Osteoblast (primary cell): ENCODE measurements around the gene ASPSCR1. TPM values are rescaled to one million over a fixed set of nuclear protein-coding genes. Genes with fewer than 3 reads are reported as not detected.
A peak's percentile ranks its signal among the peaks of the same experiment; 100 is the strongest.

Experiments
- DNase-seq: peaks from one replicate; pipeline ENCODE4 v3.0.0; 2011; ENCODE audit warnings: low spot score, mixed read lengths; ENCODE audit not compliant: insufficient read length; ENCODE audit errors: missing footprints
- H2AFZ ChIP-seq: 2 replicates; pipeline ENCODE4 v1.6.0; 2011; ENCODE audit warnings: mild to moderate bottlenecking, low read length
- H3K27ac ChIP-seq: 2 replicates; pipeline ENCODE4 v1.5.1; 2011; ENCODE audit warnings: mild to moderate bottlenecking, low read depth, low read length, moderate library complexity
- H3K27me3 ChIP-seq: 2 replicates; pipeline ENCODE4 v1.6.0; 2012; ENCODE audit warnings: mild to moderate bottlenecking, control low read depth, inconsistent platforms, low read length, moderate library complexity; ENCODE audit not compliant: insufficient read depth
- H3K36me3 ChIP-seq: 2 replicates; pipeline ENCODE4 v1.5.1; 2011; ENCODE audit warnings: mild to moderate bottlenecking, low read length, control low read depth, moderate library complexity; ENCODE audit not compliant: insufficient read depth
- H3K4me1 ChIP-seq: 2 replicates; pipeline ENCODE4 v1.5.1; 2011; ENCODE audit warnings: mild to moderate bottlenecking, low read length, control low read depth, moderate library complexity; ENCODE audit not compliant: insufficient read depth
- H3K4me2 ChIP-seq: 2 replicates; pipeline ENCODE4 v1.6.0; 2011; ENCODE audit warnings: mild to moderate bottlenecking, low read length; ENCODE audit not compliant: insufficient read depth
- H3K4me3 ChIP-seq: fragments of 200-600 bp; sonication (generic); 3 replicates; pipeline ENCODE4 v1.5.1; 2012; ENCODE audit warnings: mild to moderate bottlenecking, low read length, inconsistent platforms; ENCODE audit not compliant: insufficient read depth
- H3K79me2 ChIP-seq: 2 replicates; pipeline ENCODE4 v1.6.0; 2012; ENCODE audit warnings: mild to moderate bottlenecking, low read length, control low read depth, inconsistent platforms; ENCODE audit not compliant: insufficient read depth
- H3K9me3 ChIP-seq: 2 replicates; pipeline ENCODE4 v1.5.1; 2011; ENCODE audit warnings: low read depth, low read length, control low read depth
- H4K20me1 ChIP-seq: 2 replicates; pipeline ENCODE4 v1.6.0; 2012; ENCODE audit warnings: mild to moderate bottlenecking, low read length, control low read depth; ENCODE audit not compliant: insufficient read depth
- CTCF ChIP-seq: IDR thresholded peaks from 2 replicates; pipeline ENCODE4 v1.5.1; 2011; ENCODE audit warnings: mild to moderate bottlenecking, low read depth, low read length, moderate library complexity; ENCODE audit errors: extremely low read depth
- total RNA-seq: library from RNA; depleted of rRNA; stranded (reverse); fragments of >200 nt; gene quantifications from 2 replicates; pipeline ENCODE4 v1.2.3, GENCODE V29; 2012

ASPSCR1 gene
- total RNA-seq, 1 donor = 35.8 TPM

GRCh38 chr17:82058230-82058854 lies 80.9 kb downstream of the ASPSCR1 start:
- no peaks in the 10 kb centered on the region for H3K27me3 ChIP-seq
- peak; percentile 84 for DNase-seq
- peaks cover 3% of the 10 kb centered on the region for H4K20me1 ChIP-seq
- H3K27ac ChIP-seq = no peak overlapping the region
- H3K79me2 ChIP-seq = peaks cover 16% of the 10 kb centered on the region
- peaks cover under 1% of the 10 kb centered on the region for H3K4me1 ChIP-seq
- H2AFZ ChIP-seq = no peak overlapping the region
- peaks cover 46% of the 10 kb centered on the region for H3K36me3 ChIP-seq
- no peaks in the 10 kb centered on the region for H3K9me3 ChIP-seq
- no peak overlapping the region for H3K4me2 ChIP-seq
- TF ChIP-seq CTCF = no peak
- H3K4me3 ChIP-seq = no peak overlapping the region

DNA sequence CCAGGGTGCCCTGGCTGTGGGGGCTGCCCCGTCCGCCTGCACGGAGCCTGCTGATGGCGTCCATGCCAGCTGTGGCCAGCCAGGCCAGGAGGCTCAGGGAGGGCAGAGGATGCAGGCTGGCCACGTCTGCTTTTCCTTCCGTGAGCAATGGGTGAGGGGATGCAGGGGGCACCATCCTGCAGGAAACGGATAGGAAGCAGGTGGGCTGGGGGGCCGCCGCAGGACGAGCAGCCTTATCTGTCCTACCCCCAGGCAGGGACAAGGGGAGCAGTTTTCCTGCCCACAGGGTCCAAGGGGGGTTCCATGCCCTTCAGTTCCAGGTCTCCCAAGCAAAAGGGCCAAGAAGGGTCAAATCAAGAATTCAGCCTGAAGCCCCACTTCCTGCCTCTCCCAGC lies 81.4 kb downstream of the ASPSCR1 start:
- peaks cover 50% of the 10 kb centered on the region for H3K36me3 ChIP-seq
- H4K20me1 ChIP-seq = peaks cover 3% of the 10 kb centered on the region
- H2AFZ ChIP-seq = no peak overlapping the region
- TF ChIP-seq CTCF = no peak
- H3K9me3 ChIP-seq = no peaks in the 10 kb centered on the region
- no peak overlapping the region for H3K27ac ChIP-seq
- H3K79me2 ChIP-seq = peaks cover 16% of the 10 kb centered on the region
- H3K27me3 ChIP-seq = no peaks in the 10 kb centered on the region
- H3K4me3 ChIP-seq = no peak overlapping the region
- peak; percentile 81 for DNase-seq
- no peaks in the 10 kb centered on the region for H3K4me1 ChIP-seq
- H3K4me2 ChIP-seq = no peak overlapping the region

DNA sequence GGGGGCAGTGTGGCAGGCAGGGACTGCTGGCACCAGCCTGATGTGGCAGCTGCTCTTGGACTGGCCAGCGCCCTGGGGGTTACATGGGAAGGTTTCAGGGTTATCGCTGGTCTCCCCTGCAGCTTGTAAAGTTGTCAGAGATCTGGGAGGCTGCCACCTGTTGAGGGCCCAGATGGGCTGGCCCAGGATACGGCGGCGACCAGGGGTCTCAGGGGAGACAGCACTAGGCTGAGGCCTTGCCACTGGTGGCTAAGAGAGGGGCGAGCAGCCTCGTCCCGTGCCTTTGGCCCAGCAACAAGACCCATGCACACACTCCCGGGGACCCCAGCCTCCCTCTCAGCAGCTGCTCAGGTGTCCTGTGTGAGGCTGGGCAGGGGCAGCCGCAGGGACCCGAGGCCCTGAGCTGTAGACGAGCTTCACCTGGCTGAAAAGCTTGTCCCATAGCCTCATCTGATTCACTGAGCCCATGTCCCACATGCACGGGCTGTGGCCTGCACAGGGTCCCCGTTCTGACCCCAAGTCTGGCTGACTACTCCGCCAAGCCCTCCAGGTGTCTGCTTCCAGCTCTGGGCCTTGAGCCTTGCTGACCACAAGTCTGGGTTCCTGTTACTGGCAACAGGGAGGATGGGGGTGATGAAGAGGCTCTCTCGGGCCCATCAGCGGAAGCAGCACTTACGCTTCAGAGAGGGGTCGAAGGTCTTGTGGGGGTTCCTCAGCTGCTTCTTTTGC lies 82.0 kb downstream of the ASPSCR1 start:
- Histone ChIP-seq H3K36me3 (peaks cover 49% of the 10 kb centered on the region), H3K9me3 (no peaks in the 10 kb centered on the region), H3K27ac (no peak overlapping the region), H3K4me2 (no peak overlapping the region), H3K79me2 (peaks cover 16% of the 10 kb centered on the region), H3K27me3 (no peaks in the 10 kb centered on the region), H2AFZ (no peak overlapping the region), H4K20me1 (peaks cover 7% of the 10 kb centered on the region), H3K4me3 (no peak overlapping the region), H3K4me1 (peaks cover 2% of the 10 kb centered on the region)
- no peak for TF ChIP-seq CTCF
- peak; percentile 77 for DNase-seq

DNA sequence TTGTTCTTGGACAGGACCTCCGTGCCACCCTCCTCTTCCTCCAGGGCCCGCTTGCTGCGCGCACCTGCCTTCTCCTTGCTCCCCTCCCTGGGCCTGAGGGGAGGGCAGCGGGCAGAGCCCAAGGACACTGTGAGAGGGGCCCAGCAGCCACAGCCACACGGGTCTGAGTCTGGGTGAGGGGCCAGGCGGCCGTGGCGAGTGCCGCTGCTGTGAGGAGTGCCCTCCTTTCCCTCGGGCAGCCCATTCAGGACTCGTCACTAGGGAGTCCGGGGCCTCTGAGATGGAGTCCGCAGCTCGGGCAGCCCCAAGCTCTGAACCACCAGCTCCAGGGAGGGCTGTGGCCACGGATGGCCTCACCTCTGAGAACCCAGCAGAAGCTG lies 82.6 kb downstream of the ASPSCR1 start:
- DNase-seq = peak; percentile 73
- Histone ChIP-seq H4K20me1 (peaks cover 7% of the 10 kb centered on the region), H3K4me3 (no peak overlapping the region), H3K27me3 (no peaks in the 10 kb centered on the region), H2AFZ (no peak overlapping the region), H3K4me1 (peaks cover 8% of the 10 kb centered on the region), H3K4me2 (no peak overlapping the region), H3K9me3 (no peaks in the 10 kb centered on the region), H3K36me3 (peaks cover 44% of the 10 kb centered on the region), H3K79me2 (peaks cover 19% of the 10 kb centered on the region), H3K27ac (no peak overlapping the region)
- TF ChIP-seq CTCF = no peak
